Epithelial cell of umbilical artery (primary cell): ENCODE results near the gene SLC22A14. TPM values are rescaled to one million over a fixed set of nuclear protein-coding genes. Genes with fewer than 3 reads are reported as not detected.

Source experiments
- total RNA-seq: library from RNA; depleted of rRNA; stranded (reverse); fragments of >200 nt; gene quantifications from 2 replicates; pipeline ENCODE4 v1.2.3, GENCODE V29; 2014

SLC22A14 gene, protein sequence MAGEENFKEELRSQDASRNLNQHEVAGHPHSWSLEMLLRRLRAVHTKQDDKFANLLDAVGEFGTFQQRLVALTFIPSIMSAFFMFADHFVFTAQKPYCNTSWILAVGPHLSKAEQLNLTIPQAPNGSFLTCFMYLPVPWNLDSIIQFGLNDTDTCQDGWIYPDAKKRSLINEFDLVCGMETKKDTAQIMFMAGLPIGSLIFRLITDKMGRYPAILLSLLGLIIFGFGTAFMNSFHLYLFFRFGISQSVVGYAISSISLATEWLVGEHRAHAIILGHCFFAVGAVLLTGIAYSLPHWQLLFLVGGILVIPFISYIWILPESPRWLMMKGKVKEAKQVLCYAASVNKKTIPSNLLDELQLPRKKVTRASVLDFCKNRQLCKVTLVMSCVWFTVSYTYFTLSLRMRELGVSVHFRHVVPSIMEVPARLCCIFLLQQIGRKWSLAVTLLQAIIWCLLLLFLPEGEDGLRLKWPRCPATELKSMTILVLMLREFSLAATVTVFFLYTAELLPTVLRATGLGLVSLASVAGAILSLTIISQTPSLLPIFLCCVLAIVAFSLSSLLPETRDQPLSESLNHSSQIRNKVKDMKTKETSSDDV
- total RNA-seq, result not detected in 2 replicates

GRCh38 chr3:38281895-38282686 is at the start of gene SLC22A14:
TSS of gene SLC22A14 (plus strand) at chr3:38282294. CDS start at chr3:38306027, 23,733 bp downstream.

DNA sequence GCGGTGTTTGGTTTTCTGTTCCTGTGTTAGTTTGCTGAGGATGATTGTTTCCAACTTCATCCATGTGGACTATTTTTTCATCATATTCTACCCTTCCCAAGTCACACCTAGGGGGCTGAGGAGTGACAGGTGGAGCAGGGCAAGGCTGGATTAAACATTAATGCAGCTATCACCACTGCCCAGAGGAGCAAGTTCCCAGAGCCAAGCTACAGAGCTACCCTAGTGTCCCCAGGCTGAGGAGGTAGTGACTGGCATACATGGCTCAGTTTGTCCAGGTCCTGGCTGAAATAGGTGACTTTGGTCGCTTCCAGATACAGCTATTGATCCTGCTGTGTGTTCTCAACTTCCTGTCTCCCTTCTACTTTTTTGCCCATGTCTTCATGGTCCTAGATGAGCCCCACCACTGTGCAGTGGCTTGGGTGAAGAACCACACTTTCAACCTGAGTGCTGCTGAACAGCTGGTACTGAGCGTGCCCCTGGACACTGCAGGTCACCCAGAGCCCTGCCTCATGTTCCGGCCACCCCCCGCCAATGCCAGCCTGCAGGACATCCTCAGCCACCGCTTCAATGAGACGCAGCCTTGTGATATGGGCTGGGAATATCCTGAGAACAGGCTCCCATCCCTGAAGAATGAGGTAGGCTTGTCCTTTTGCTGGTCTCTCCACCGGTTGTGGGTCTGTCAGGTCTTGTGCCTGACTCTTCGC is 16.3 kb upstream of the SLC22A14 start, which contains the start of gene SLC22A13:
Gene SLC22A13, plus strand, starts transcription at position 209 of the 704 bp plus-strand sequence. Its CDS starts 49 bp downstream, at position 258.

DNA sequence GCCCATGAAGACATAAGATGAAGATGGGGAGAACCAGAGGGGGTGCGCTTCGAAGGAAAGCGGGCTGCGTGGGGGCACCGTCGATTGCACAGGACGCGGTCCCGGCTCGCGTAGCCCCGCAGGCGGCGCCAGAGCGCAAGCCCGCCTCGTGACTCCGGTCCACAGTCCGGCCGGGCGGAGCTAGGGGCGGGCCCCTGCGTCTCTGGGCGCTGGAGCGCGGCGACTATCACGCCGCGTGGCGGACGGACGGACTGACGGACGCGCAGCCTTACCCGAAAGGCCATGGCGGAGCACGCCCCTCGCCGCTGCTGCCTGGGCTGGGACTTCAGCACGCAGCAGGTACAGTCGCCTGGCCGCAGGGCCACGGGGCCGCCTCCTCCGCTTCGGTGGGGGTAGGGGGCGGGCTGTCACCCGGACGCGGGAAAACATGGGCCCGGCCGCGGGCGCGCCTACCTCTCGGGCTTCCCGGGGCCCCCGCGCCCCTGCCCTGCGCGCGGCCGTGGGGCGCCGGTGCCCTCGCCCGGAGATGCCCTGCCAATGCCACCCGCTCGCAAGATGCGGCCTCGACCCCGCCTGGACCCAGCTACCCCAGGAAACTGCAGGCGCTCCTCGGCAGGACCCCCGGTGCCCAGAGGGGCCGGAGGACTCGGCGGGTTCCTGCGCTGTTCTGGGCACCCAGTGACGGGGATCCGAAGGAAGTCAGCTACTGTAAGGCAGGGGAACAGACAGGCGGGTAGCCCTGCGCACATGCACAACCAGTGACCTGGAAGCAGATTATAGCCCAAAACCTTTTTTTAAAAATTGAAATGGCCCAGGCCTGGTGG is 64.7 kb downstream of the SLC22A14 start, which contains the start of gene XYLB:
Gene XYLB, plus strand, starts transcription at position 199 of the 824 bp plus-strand sequence. Its CDS starts 84 bp downstream, at position 283.

Other genes starting within 250 kb of the SLC22A14 start
- gene DLEC1, start 243.1 kb upstream of the SLC22A14 start, total RNA-seq, result not detected in 2 replicates
- 38.3 and 43.8 TPM in 2 replicates for gene ACAA1, start 145.2 kb upstream of the SLC22A14 start, total RNA-seq
- gene MYD88, start 143.6 kb upstream of the SLC22A14 start, total RNA-seq, result 17.2 and 19.8 TPM in 2 replicates
- 29.0 and 33.1 TPM in 2 replicates for gene OXSR1, start 116.8 kb upstream of the SLC22A14 start, total RNA-seq
- not detected in 2 replicates for gene SLC22A13, start 16.5 kb upstream of the SLC22A14 start, total RNA-seq
- gene XYLB, start 64.5 kb downstream of the SLC22A14 start, total RNA-seq, result 2.3 and 3.0 TPM in 2 replicates
- 2.6 and 4.0 TPM in 2 replicates for gene ACVR2B, start 171.6 kb downstream of the SLC22A14 start, total RNA-seq
- 6.8 and 11.6 TPM in 2 replicates for gene EXOG, start 214.0 kb downstream of the SLC22A14 start, total RNA-seq